ENCODE measurements around the gene DMRT3.
"Not testable (repeated sequence)": the region's sequence is repeated elsewhere in the genome, so short reads cannot be mapped to it uniquely, and the experiment has no call there.

Gene DMRT3

GRCh38 chr9:998299-999110 lies 22.1 kb downstream of the DMRT3 start:
- DNase-seq (ENCODE audit: low read depth in 4 of 4, low spot score in 1 of 4): not testable (repeated sequence)

GRCh38 chr9:1001838-1002237 lies 25.4 kb downstream of the DMRT3 start:
- no peak for DNase-seq (ENCODE audit: low read depth in 4 of 4, low spot score in 1 of 4)

- no peak for DNase-seq (ENCODE audit: low read depth in 4 of 4, low spot score in 1 of 4)
These were observed 26.2 kb downstream of the DMRT3 start for GRCh38 chr9:1002678-1003077.

GRCh38 chr9:1005043-1005667 lies 28.7 kb downstream of the DMRT3 start:
- DNase-seq (ENCODE audit: low read depth in 4 of 4, low spot score in 1 of 4): no peak

GRCh38 chr9:1007312-1007711 lies 30.9 kb downstream of the DMRT3 start:
- no peak for DNase-seq (ENCODE audit: low read depth in 4 of 4, low spot score in 1 of 4)

- DNase-seq (ENCODE audit: low read depth in 4 of 4, low spot score in 1 of 4): no peak
These were observed 31.8 kb downstream of the DMRT3 start for GRCh38 chr9:1008216-1008615.

GRCh38 chr9:1009101-1009707 lies 32.7 kb downstream of the DMRT3 start:
- peak; percentile 44 to 63 (median 59) for DNase-seq (ENCODE audit: low read depth in 4 of 4, low spot score in 1 of 4)

GRCh38 chr9:1013021-1013420 lies 36.6 kb downstream of the DMRT3 start:
- DNase-seq (ENCODE audit: low read depth in 4 of 4, low spot score in 1 of 4): no peak

- DNase-seq (ENCODE audit: low read depth in 4 of 4, low spot score in 1 of 4): no peak
These were observed 37.8 kb downstream of the DMRT3 start for GRCh38 chr9:1014225-1014624.

GRCh38 chr9:1014640-1015039 lies 38.2 kb downstream of the DMRT3 start:
- DNase-seq (ENCODE audit: low read depth in 4 of 4, low spot score in 1 of 4): no peak

- DNase-seq (ENCODE audit: low read depth in 4 of 4, low spot score in 1 of 4): no peak
These were observed 41.7 kb downstream of the DMRT3 start for GRCh38 chr9:1018121-1018520.

- DNase-seq (ENCODE audit: low read depth in 4 of 4, low spot score in 1 of 4): no peak
These were observed 47.7 kb downstream of the DMRT3 start for GRCh38 chr9:1024112-1024511.

GRCh38 chr9:1025131-1025530 lies 48.7 kb downstream of the DMRT3 start:
- no peak for DNase-seq (ENCODE audit: low read depth in 4 of 4, low spot score in 1 of 4)

GRCh38 chr9:1026219-1026618 lies 49.8 kb downstream of the DMRT3 start:
- no peak for DNase-seq (ENCODE audit: low read depth in 4 of 4, low spot score in 1 of 4)

GRCh38 chr9:1028501-1029190 lies 52.2 kb downstream of the DMRT3 start:
- no peak for DNase-seq (ENCODE audit: low read depth in 4 of 4, low spot score in 1 of 4)

- DNase-seq (ENCODE audit: low read depth in 4 of 4, low spot score in 1 of 4): no peak
These were observed 55.6 kb downstream of the DMRT3 start for GRCh38 chr9:1031951-1032601.

GRCh38 chr9:1034271-1034670 lies 57.8 kb downstream of the DMRT3 start:
- no peak for DNase-seq (ENCODE audit: low read depth in 4 of 4, low spot score in 1 of 4)

GRCh38 chr9:1039589-1039988 lies 63.1 kb downstream of the DMRT3 start:
- no peak for DNase-seq (ENCODE audit: low read depth in 4 of 4, low spot score in 1 of 4)

Measured in stimulated activated CD4-positive, alpha-beta T cell treated with anti-CD3 and anti-CD28 coated beads, Interleukin-1b, Interleukin-23, amount 100 ng/mL, for 24 hours (primary cell).